GM12875 (cell line): ENCODE measurements around the gene POLR2E.

ENCODE experiments used
- H3K4me3 ChIP-seq: one replicate; pipeline ENCODE4 v1.5.1; 2011; ENCODE audit warnings: low read depth, low read length, control low read depth
- TF ChIP-seq, protein P1 (sequence below): IDR thresholded peaks from 2 replicates; pipeline ENCODE4 v1.5.1; 2011; ENCODE audit warnings: low read depth, mild to moderate bottlenecking, control low read depth, inconsistent platforms, low read length, moderate library complexity, borderline replicate concordance; ENCODE audit not compliant: insufficient read depth

The POLR2E gene

GRCh38 chr19:1039646-1040475 is 55.3 kb downstream of the POLR2E start, which contains the start of gene ABCA7:
ABCA7 (plus strand) TSS chr19:1040107; CDS start chr19:1041362, 1,255 bp downstream.
- H3K4me3 ChIP-seq = peak within 1 kb of the TSS; percentile 64
- TF ChIP-seq, protein P1, sequence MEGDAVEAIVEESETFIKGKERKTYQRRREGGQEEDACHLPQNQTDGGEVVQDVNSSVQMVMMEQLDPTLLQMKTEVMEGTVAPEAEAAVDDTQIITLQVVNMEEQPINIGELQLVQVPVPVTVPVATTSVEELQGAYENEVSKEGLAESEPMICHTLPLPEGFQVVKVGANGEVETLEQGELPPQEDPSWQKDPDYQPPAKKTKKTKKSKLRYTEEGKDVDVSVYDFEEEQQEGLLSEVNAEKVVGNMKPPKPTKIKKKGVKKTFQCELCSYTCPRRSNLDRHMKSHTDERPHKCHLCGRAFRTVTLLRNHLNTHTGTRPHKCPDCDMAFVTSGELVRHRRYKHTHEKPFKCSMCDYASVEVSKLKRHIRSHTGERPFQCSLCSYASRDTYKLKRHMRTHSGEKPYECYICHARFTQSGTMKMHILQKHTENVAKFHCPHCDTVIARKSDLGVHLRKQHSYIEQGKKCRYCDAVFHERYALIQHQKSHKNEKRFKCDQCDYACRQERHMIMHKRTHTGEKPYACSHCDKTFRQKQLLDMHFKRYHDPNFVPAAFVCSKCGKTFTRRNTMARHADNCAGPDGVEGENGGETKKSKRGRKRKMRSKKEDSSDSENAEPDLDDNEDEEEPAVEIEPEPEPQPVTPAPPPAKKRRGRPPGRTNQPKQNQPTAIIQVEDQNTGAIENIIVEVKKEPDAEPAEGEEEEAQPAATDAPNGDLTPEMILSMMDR = no peak

GRCh38 chr19:1038978-1039645 is 56.1 kb downstream of the POLR2E start:
- no peak overlapping the region for H3K4me3 ChIP-seq
- TF ChIP-seq, protein P1 = no peak

DNA sequence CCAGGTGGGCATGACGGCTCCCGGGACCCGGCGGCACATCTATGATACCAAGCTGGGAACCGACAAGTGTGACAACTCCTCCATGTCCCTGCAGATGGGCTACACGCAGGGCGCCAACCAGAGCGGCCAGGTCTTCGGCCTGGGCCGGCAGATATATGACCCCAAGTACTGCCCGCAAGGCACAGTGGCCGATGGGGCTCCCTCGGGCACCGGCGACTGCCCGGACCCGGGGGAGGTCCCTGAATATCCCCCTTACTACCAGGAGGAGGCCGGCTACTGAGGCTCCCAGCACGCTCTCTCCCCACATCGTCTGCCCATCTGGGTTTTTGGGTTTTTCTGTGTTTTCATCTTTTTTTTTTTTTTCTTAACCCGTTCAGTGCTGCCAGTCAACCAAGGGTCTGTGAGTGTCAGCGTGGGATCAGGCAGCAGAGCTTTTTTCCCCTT is 57.5 kb downstream of the POLR2E start:
- TF ChIP-seq, protein P1 = no peak
- H3K4me3 ChIP-seq = peak overlapping the region; percentile 10
